Measurements from ENCODE around the gene ANKRD18A.

The ANKRD18A gene

GRCh38 chr9:38620483-38621433 is at the start of gene ANKRD18A:
ANKRD18A (minus strand) TSS chr9:38620596; CDS start chr9:38620285, 311 bp downstream.
- peak; percentile 75 for DNase-seq

GRCh38 chr9:38668791-38669466 is 48.5 kb upstream of the ANKRD18A start:
- no peak for DNase-seq

GRCh38 chr9:38662763-38663593 is 42.6 kb upstream of the ANKRD18A start:
- no peak for DNase-seq

- DNase-seq, result no peak
Observed at GRCh38 chr9:38659538-38659937, 39.1 kb upstream of the ANKRD18A start.

GRCh38 chr9:38656896-38657295 is 36.5 kb upstream of the ANKRD18A start:
- no peak for DNase-seq

- DNase-seq, result no peak
Observed at GRCh38 chr9:38652486-38652885, 32.1 kb upstream of the ANKRD18A start.

GRCh38 chr9:38652044-38652443 is 31.6 kb upstream of the ANKRD18A start:
- no peak for DNase-seq

GRCh38 chr9:38651400-38652042 is 31.1 kb upstream of the ANKRD18A start:
- DNase-seq, result no peak

GRCh38 chr9:38650564-38650963 is 30.2 kb upstream of the ANKRD18A start:
- no peak for DNase-seq

GRCh38 chr9:38649731-38650363 is 29.5 kb upstream of the ANKRD18A start:
- DNase-seq, result no peak

GRCh38 chr9:38644601-38645000 is 24.2 kb upstream of the ANKRD18A start:
- DNase-seq, result no peak

- DNase-seq, result no peak
Observed at GRCh38 chr9:38643815-38644173, 23.4 kb upstream of the ANKRD18A start.

GRCh38 chr9:38642951-38643814 is 22.8 kb upstream of the ANKRD18A start:
- no peak for DNase-seq

- no peak for DNase-seq
Observed at GRCh38 chr9:38641985-38642864, 21.8 kb upstream of the ANKRD18A start.

GRCh38 chr9:38641142-38641541 is 20.7 kb upstream of the ANKRD18A start:
- no peak for DNase-seq

GRCh38 chr9:38639577-38639940 is 19.2 kb upstream of the ANKRD18A start:
- no peak for DNase-seq

GRCh38 chr9:38638881-38639576 is 18.6 kb upstream of the ANKRD18A start:
- no peak for DNase-seq

GRCh38 chr9:38634315-38634714 is 13.9 kb upstream of the ANKRD18A start:
- no peak for DNase-seq

- no peak for DNase-seq
Observed at GRCh38 chr9:38629511-38629910, 9.1 kb upstream of the ANKRD18A start.

GRCh38 chr9:38626006-38626405 is 5.6 kb upstream of the ANKRD18A start:
- no peak for DNase-seq

All from NCI-H82 (cell line).